B cell (primary cell): Measurements from ENCODE around the gene TNNT1. TPM values are rescaled to one million over a fixed set of nuclear protein-coding genes. Genes with fewer than 3 reads are reported as not detected.
A peak's percentile ranks its signal among the peaks of the same experiment; 100 is the strongest.

Source experiments
- ATAC-seq: fragments of 200-7000 bp; cut with Tn5 transposase; one replicate; pipeline ENCODE4 v1.10.0; 2021; ENCODE audit warnings: low read depth, mild to moderate bottlenecking, moderate number of reproducible peaks, moderate library complexity
- CTCF ChIA-PET: fragments of 350-600 bp; sonication (Branson Sonifier 250); formaldehyde crosslinking; loops from one replicate; lab custom pipeline; 2021; ENCODE audit warnings: antibody characterized with exemption, inconsistent platforms; lab: Charles Lee
- POLR2A ChIA-PET: fragments of 350-600 bp; sonication (Branson Sonifier 250); formaldehyde crosslinking; loops from one replicate; lab custom pipeline; 2021; ENCODE audit warnings: antibody characterized with exemption; lab: Charles Lee
- DNase-seq: peaks from one replicate; pipeline ENCODE4 v3.0.0; 2013
- H2AFZ ChIP-seq: 2 replicates; pipeline ENCODE4 v1.6.1; 2012; ENCODE audit warnings: mild to moderate bottlenecking, low read depth, low read length; ENCODE audit not compliant: insufficient read depth, poor library complexity, severe bottlenecking
- H3K27ac ChIP-seq, 2 donors: 1 replicate in 1 of 2; 2 replicates in 1 of 2; pipeline ENCODE4 v1.5.1; 2012 to 2013; ENCODE audit warnings: low read length in 2 of 2, mild to moderate bottlenecking in 2 of 2, moderate library complexity in 1 of 2
- H3K27me3 ChIP-seq, 4 experiments: fragments of 200-600 bp in 1 of 4; sonication (generic) in 1 of 4; replicated peaks in 1 of 4; 1 replicate in 2 of 4; 2 replicates in 2 of 4; pipeline versions ENCODE4 v1.6.1 to v1.7.0; 2013 to 2016; ENCODE audit warnings: low read length in 3 of 4, mild to moderate bottlenecking in 2 of 4, mixed read lengths in 1 of 4, moderate library complexity in 1 of 4; ENCODE audit not compliant: insufficient read depth in 4 of 4, control insufficient read depth in 3 of 4; ENCODE audit errors: control extremely low read depth in 1 of 4
- H3K36me3 ChIP-seq, 2 experiments: replicated peaks in 1 of 2; 1 replicate in 1 of 2; 2 replicates in 1 of 2; pipeline versions ENCODE4 v1.6.1 to v1.7.1; 2013; ENCODE audit warnings: low read length in 1 of 2; ENCODE audit not compliant: insufficient read depth in 2 of 2, control insufficient read depth in 1 of 2; ENCODE audit errors: control extremely low read depth in 1 of 2, extremely low read depth in 1 of 2
- H3K4me1 ChIP-seq, 2 donors: fragments of 200-600 bp in 1 of 2; sonication (generic) in 1 of 2; 1 replicate in 1 of 2; 2 replicates in 1 of 2; pipeline versions ENCODE4 v1.5.1 to v1.6.1; 2013 to 2017; ENCODE audit warnings: low read length in 2 of 2; ENCODE audit not compliant: control insufficient read depth in 2 of 2, insufficient read depth in 2 of 2
- H3K4me2 ChIP-seq: replicated peaks from 2 replicates; pipeline ENCODE3; 2012; ENCODE audit warnings: mild to moderate bottlenecking, low read depth, low read length; ENCODE audit not compliant: poor library complexity, severe bottlenecking
- H3K4me3 ChIP-seq, 5 experiments: fragments of 200-600 bp in 1 of 5; sonication (generic) in 1 of 5; 1 replicate in 3 of 5; 2 replicates in 2 of 5; pipeline versions ENCODE4 v1.5.1 to v1.7.0; 2011 to 2016; ENCODE audit warnings: low read length in 4 of 5, mild to moderate bottlenecking in 4 of 5, low read depth in 2 of 5, control low read depth in 1 of 5, moderate library complexity in 1 of 5; ENCODE audit not compliant: insufficient read depth in 1 of 5; ENCODE audit errors: control extremely low read depth in 1 of 5, extremely low read depth in 1 of 5
- H3K79me2 ChIP-seq: fragments of 200-600 bp; sonication (generic); one replicate; pipeline ENCODE4 v1.6.0; 2016; ENCODE audit warnings: low read length; ENCODE audit not compliant: control insufficient read depth, insufficient read depth
- H3K9ac ChIP-seq: fragments of 200-600 bp; sonication (generic); 2 replicates; pipeline ENCODE4 v1.6.1; 2017; ENCODE audit warnings: mild to moderate bottlenecking, low read length, moderate library complexity
- H3K9me3 ChIP-seq, 3 donors: one replicate each; pipeline versions ENCODE4 v1.6.1 to v1.7.1; 2013; ENCODE audit warnings: low read length in 2 of 3; ENCODE audit not compliant: control insufficient read depth in 2 of 3, insufficient read depth in 1 of 3; ENCODE audit errors: control extremely low read depth in 1 of 3
- H4K20me1 ChIP-seq: 2 replicates; pipeline ENCODE4 v1.6.0; 2012; ENCODE audit warnings: mild to moderate bottlenecking, low read length; ENCODE audit not compliant: insufficient read depth, control insufficient read depth, poor library complexity, severe bottlenecking
- H3K27ac Mint-ChIP-seq: one replicate; pipeline ENCODE4 v1.8.0; 2021; ENCODE audit warnings: mixed read lengths
- H3K27me3 Mint-ChIP-seq: one replicate; pipeline ENCODE4 v1.8.0; 2021; ENCODE audit warnings: mixed read lengths
- H3K4me1 Mint-ChIP-seq: one replicate; pipeline ENCODE4 v1.8.0; 2021; ENCODE audit warnings: mixed read lengths
- H3K4me3 Mint-ChIP-seq: one replicate; pipeline ENCODE4 v1.8.0; 2021; ENCODE audit warnings: mixed read lengths
- H3K9me3 Mint-ChIP-seq: one replicate; pipeline ENCODE4 v1.8.0; 2022; ENCODE audit warnings: mixed read lengths; ENCODE audit not compliant: insufficient read depth
- CTCF ChIP-seq: fragments of 200-600 bp; IDR thresholded peaks from one replicate; pipeline ENCODE4 v1.8.0; 2022; ENCODE audit warnings: antibody characterized with exemption, mild to moderate bottlenecking
- EZH2 ChIP-seq: IDR thresholded peaks from 2 replicates; pipeline ENCODE4 v1.6.1; 2012; ENCODE audit warnings: borderline replicate concordance, low read depth, mild to moderate bottlenecking, moderate library complexity, low read length; ENCODE audit not compliant: insufficient read depth, poor library complexity, severe bottlenecking
- WGBS: methylation state at CpG from one replicate; pipeline ENCODE4 v1.1.5; 2013; ENCODE audit warnings: missing lambda C conversion rate; ENCODE audit not compliant: insufficient coverage; 5-methylcytosine and 5-hydroxymethylcytosine counted together
- intact Hi-C: fragments of 100-400 bp; cut with micrococcal nuclease; formaldehyde crosslinking; loops from one replicate; pipeline ENCODE4 v1.10.0; 2022
- polyA plus RNA-seq: library from polyadenylated mRNA; depleted of rRNA; stranded (reverse); fragments of >200 nt; gene quantifications from 2 replicates; pipeline ENCODE4 v1.2.3, GENCODE V29; 2012
- total RNA-seq, 2 donors: library from RNA; stranded (reverse); fragments of 120-200 nt in 1 of 2; gene quantifications; 1 replicate in 1 of 2; 2 replicates in 1 of 2; pipeline versions ENCODE4 v1.2.3 to v1.2.4, GENCODE V29; 2013 to 2022

TNNT1 gene
- total and polyA plus RNA-seq, 2 donors (not counting 1 experiment from before 2014, with no cell fraction given), result not detected

GRCh38 chr19:55085923-55086715 lies 62.9 kb downstream of the TNNT1 start:
- H2AFZ ChIP-seq, result no peak overlapping the region
- H3K36me3 ChIP-seq, result peaks cover 0 to 5% of the 10 kb centered on the region in 2 experiments
- ATAC-seq (no peak), DNase-seq (no peak)
- CTCF ChIA-PET, result interaction anchor here (1.2 to 1.3 kb wide), 2 partner anchors 16 to 547 kb away, joined by 3 to 5 read pairs; no protein-coding TSS in a partner anchor
- Mint-ChIP-seq H3K4me3 (peak overlapping the region; percentile 49), H3K27me3 (peaks cover 55% of the 10 kb centered on the region), H3K9me3 (peaks cover 3% of the 10 kb centered on the region), H3K4me1 (peaks cover 44% of the 10 kb centered on the region), H3K27ac (no peak overlapping the region)
- H3K4me3 ChIP-seq, result no peak overlapping the region
- no peak for TF ChIP-seq EZH2
- TF ChIP-seq CTCF, result no peak
- WGBS, result 34% methylated on average over 33 of the region's 35 CpGs
- peak overlapping the region; percentile 87 for H3K4me2 ChIP-seq
- no peak overlapping the region for H3K27ac ChIP-seq
- peaks cover 29% of the 10 kb centered on the region for H4K20me1 ChIP-seq
- intact Hi-C loops, result no loop called here
- H3K79me2 ChIP-seq, result no peaks in the 10 kb centered on the region
- H3K27me3 ChIP-seq, result peaks cover 0 to 72% (median 26%) of the 10 kb centered on the region in 4 experiments
- H3K4me1 ChIP-seq, result peaks cover 34 to 37% of the 10 kb centered on the region in 2 donors
- peaks cover 0 to 46% (median 0%) of the 10 kb centered on the region in 3 donors for H3K9me3 ChIP-seq
- no peak overlapping the region for H3K9ac ChIP-seq
- POLR2A ChIA-PET, result interaction anchor here (1.6 kb wide), 1 partner anchor 30 kb away, joined by 3 read pairs; no protein-coding TSS in a partner anchor

GRCh38 chr19:55084416-55084815 lies 64.6 kb downstream of the TNNT1 start:
- ChIA-PET CTCF (no interaction called here), POLR2A (no interaction called here)
- peaks cover 49 to 50% of the 10 kb centered on the region in 2 donors for H3K4me1 ChIP-seq
- no peak overlapping the region for H3K4me3 ChIP-seq
- peaks cover 26% of the 10 kb centered on the region for H4K20me1 ChIP-seq
- DNase-seq (no peak), ATAC-seq (no peak)
- no peak overlapping the region for H3K4me3 Mint-ChIP-seq
- intact Hi-C loops, result no loop called here
- peaks cover 0 to 89% (median 33%) of the 10 kb centered on the region in 4 experiments for H3K27me3 ChIP-seq
- no peak for TF ChIP-seq EZH2
- TF ChIP-seq CTCF, result no peak
- peaks cover 54% of the 10 kb centered on the region for H3K4me1 Mint-ChIP-seq
- H3K36me3 ChIP-seq, result no peaks in the 10 kb centered on the region
- no peak overlapping the region for H3K27ac ChIP-seq
- peaks cover 0 to 63% (median 3%) of the 10 kb centered on the region in 3 donors for H3K9me3 ChIP-seq
- 88% methylated on average over 10 of the region's 10 CpGs for WGBS
- H2AFZ ChIP-seq, result no peak overlapping the region
- H3K27me3 Mint-ChIP-seq, result peaks cover 64% of the 10 kb centered on the region
- no peak overlapping the region for H3K4me2 ChIP-seq
- no peak overlapping the region for H3K27ac Mint-ChIP-seq
- H3K9me3 Mint-ChIP-seq, result peaks cover 7% of the 10 kb centered on the region
- no peak overlapping the region for H3K9ac ChIP-seq
- no peaks in the 10 kb centered on the region for H3K79me2 ChIP-seq
